NCI-H2081 (cell line): Measurements from ENCODE around the gene ZNF865.
A peak's percentile ranks its signal among the peaks of the same experiment; 100 is the strongest.
"Not testable (repeated sequence)": the region's sequence is repeated elsewhere in the genome, so short reads cannot be mapped to it uniquely, and the experiment has no call there.

Experiments
- DNase-seq, 2 experiments: peaks; one replicate each; lab custom pipeline; 2025; lab: John Stamatoyannopoulos, UW

The ZNF865 gene

DNA sequence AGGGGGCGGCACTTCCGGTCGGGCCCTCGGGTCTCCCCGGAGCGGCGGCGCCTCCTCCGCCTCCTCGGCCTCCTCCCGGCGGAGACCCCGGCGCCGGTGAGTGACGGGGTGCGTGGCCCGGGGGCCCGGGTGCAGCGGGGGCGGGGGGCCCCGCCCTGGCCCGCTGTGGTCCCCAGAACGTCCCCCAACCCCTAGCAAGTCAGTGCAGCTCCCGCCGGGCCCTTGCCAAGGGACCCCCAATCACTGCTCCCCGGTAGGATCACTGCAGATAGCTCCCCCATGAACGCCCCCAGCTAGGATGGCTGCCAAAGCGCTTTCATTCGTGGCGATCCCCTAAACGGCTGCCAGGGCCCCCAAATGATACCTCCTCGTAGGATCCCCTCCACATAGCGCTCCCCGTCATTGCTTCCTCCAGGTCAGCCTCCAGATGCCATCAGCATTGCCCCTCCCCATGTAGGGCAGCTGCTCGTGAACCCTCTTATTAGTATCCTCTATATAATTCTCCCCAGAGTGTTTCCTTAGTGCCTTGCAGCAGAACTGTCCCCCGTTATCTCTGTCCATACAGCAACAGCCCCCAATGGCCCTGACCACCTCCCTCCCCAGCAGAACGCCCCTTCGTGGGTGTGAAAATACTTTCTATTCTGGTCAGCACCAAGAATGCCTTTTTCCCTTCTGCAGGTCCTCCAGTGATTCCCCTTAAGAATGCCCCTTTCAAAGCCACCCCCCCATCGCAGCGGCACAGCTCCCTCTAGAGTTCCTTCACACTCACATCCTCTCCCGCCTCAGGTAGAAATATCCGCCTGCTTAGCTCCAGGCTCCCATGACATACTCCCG, at the start of gene ZNF865:
TSS of gene ZNF865 (plus strand) at position 11 of the 834 bp plus-strand sequence. CDS start 7,972 bp downstream, outside the sequence.
- peak; percentile 76 to 82 for DNase-seq

DNA sequence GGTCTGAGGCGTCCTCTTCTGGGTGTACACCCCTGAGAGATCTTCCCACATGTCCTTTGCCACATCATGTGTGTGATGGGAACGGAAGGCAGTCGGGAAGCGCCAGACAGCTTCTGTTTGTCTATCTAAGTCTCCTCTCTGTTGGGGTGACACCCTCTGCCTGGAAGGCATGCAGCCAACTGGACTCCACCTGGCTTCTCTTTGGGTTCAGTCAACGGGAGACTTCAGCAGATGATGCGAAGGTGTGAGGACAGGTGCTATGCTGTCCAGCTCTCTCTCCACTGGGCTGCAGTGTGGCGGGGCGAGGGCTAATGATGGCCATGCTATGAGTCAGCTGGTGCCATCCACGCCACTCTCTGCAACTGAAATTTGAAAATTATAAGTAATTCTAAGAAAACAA, 45.8 kb upstream of the ZNF865 start:
- no peak for DNase-seq

DNA sequence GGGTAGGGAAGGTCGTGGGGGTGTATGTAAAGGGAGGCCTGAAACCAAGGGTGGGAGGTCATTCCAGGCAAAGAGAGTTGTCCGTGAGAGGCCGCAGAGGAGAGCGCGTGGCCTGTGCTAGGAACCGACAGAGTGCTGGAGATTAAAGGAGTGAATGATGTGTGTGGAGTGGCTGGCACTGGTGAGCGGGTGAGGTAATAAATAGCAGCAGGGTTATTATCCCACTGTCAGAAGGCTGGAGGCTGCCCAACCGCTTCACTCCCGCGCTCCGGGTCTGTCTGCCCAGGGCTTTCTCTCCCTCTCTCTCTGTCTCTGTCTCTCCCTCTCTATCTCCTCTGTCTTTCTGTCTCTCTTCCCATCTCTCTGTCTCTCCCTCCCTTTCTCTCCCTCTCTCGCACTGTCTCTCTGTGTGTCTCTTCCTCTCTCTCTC, 42.2 kb upstream of the ZNF865 start:
- DNase-seq = no peak

DNA sequence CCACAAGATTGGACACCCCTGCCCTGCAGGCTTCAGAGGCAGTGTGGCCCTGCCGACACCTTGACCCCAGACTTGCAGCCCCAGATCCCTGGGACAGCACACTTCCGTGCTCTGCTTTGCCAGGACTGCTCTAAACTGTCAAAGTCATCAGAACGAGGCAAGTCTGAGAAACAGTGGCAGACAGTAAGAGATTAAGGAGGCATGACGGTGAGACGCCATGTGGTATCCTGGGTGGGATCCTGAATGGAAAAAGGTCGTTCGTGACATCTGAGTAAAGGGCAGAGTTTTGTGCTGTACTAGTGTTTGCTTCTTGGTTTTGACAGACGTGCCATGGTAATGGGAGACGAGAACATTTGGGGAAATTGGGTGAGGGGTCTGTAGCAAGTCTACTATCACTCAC, 38.6 kb upstream of the ZNF865 start:
- no peak for DNase-seq

DNA sequence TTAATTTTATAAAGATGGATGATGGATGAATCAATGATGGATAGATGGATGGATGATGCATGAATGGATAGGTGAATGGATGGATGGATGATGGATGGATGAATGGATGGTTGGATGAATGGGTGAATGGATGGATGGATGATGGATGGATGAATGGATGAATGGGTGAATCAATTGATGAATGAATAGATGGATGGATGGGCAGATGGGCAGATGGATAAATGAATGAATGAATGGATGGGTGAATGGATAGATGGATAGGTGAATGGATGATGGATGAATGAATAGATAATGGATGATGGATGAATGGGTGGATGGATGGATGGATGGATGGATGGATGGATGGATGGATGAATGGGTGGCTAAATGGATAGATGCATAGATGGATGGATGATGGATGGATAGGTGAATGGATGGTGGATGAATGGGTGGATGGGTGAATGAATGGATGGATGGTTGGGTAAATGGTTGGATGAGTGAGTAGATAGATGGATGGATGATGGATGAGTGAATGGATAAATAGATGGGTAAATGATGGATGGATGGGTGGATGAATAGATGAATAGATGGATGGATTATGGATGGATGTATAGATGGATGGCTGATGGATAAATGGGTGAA, 37.6 kb upstream of the ZNF865 start:
- DNase-seq = no peak

DNA sequence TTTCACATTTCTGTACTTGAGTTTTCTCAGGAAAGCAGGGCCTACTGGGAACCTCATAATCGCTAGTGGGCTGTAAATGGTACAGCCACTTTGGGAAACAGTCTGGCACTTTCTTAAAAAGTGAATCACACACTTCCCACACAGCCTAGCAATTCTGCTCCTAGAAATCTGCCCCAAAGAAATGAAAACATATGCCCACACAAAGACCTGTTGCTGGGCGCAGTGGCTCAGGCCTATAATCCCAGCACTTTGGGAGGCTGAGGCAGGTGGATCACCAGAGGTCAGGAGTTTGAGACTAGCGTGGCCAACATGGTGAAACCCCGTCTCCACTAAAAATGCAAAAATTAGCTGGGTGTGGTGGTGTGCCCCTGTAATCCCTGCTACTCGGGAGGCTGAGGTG, 36.0 kb upstream of the ZNF865 start:
- DNase-seq = not testable (repeated sequence)

DNA sequence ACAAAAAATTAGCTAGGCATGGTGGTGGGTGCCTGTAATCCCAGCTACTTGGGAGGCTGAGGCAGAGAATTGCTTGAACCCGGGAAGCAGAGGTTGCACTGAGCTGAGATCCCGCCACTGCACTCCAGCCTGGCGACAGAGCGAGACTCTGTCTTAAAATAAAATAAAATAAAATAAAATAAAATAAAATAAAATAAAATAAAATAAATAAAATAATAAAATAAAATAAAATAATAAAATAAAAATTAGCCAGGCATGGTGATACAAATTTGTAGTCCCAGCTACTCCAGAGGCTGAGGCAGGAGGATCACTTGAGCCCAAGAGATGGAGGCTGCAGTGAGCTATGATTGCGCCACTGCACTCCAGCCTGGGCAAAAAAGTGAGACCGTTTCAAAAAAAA, 31.5 kb upstream of the ZNF865 start:
- not testable (repeated sequence) for DNase-seq

DNA sequence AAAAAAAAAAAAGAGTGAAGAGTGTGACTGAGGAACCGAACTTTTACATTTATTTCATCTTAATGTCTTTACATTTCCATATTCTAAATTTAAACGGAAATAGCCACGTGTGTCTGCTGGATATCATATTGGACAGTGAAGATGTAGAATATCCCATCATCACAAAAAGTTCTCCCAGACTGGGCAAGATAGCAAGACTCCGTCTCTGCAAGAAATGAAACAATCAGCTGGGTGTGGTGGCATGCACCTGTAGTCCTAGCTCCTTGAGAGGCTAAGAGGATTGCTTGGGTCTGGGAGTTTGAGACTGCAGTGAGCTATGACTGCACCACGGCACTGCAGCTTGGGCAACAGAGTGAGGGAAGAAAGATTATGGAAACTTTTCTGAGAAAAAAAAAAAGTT, 28.7 kb upstream of the ZNF865 start:
- no peak for DNase-seq

DNA sequence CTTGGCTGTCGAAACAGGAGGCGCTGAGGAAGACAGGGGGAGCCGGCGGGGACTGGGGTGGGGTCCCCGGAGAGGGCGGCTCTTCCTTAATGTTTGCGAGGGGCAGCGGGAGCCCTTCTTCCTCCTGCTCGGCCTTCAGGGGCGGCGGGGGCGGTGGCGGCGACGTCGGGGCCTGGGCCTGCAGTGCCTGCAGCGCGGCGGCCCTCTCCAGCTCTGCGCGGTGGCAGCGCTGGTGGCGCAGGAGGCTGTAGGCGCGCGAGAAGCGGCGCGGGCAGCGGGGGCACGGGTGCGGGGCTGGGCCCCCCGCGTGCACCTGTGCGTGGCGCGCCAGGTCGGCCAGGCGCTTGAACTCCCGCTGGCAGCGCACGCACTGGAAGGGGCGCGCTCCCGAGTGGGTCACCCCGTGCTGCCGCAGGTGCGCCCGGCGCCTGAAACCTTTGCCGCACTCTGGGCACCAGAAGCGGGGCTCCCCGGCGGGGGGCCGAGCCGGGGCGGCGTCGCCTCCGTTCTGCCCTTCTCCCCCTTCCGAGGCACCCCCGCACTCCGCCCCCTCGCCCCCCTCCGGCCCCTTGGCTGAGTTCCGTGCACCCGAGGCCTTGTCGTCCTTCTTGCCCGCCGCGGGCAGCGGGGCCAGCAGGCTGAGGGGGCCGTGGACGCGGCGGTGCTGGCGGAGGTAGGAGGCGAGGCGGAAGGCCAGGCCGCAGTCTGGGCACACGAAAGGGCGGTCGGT, 27.3 kb upstream of the ZNF865 start:
- DNase-seq = no peak

DNA sequence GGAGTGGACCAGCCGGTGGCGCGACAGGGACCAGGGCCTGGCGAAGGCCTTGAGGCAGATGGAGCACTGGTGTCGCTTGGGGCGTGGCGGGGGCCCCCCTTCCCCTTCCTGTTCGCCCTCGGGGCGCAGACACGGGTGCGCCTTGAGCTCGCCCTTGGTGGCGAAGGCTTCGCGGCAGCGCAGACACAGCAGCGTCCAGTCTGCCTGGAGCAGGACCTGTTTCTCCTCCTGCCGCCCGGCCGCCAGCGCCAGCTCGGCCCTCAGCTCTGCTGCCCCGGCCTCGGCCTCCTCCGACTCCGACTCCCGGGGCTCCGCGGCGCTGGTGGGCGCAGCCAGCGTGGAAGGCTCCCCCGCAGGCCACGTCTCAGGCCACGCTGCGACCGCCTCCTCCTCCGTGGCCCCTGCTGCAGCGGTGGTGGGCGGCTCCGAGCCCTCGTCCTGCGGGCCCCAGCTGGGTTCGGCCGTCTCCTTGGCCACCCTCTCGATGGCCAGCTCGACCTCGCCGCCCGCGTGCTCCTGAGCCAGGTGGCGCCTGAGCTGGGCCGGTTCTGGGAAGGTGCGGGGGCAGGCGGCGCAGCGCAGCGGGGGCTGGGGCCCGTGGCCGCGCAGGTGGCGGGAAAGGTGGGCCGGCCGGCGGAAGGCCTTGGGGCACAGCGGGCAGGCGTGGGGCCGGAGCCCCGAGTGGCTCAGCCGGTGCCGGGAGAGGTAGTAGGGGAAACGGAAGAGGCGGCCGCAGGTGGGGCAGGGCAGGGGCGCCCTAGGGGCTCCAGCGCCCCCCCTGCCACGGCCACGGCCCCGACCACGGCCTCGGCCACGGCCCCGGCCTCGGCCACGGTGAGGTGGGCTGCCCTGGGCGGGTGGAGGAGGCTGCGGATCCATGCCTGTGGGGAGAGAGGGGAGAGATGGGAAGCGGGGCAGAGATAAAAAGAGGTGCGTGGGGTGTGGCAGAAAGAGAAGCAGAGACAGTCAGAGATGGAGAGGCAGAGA, 26.4 kb upstream of the ZNF865 start:
- no peak for DNase-seq

DNA sequence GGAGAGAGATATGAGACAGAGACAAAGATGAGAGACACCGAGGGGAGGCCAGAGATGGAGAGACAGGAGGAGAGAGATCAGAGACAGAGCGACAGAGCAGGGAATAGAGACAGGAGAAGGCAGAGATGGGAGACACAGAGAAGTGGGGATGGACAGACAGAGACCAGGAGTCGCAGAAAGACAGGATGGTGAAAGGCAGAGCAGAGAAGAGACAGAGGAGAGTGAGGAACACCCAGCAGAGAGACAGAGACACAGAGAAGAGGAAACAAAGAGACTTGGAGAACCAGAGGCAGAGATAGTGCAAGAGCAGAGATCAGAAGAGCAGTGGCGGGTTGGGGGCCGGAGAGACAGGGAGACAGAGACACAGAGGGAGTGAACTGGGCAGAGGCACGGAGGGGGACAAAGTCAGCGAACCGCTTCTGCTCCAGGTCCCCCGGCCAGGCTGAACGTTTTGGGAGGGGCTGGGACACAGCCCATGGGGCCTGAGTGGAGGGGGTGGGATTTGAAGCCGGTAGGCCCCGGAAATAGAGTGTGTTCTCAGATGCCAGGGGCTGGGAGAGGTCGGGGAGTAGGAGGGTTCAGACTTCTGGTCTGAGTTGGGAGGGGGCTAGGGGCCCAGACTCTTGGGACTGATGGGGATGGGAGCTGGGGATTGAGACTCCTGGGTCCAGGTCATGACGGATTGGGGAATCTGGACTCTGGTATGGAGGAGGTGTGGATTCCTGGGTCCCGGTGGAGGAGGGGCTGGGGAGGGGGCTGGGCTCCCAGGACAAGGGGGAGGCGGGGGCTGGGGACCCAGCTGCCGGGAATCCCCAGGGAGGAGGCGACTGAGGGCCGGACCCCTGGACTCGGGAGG, 25.5 kb upstream of the ZNF865 start:
- peak in 1 of 2 experiments; percentile 36 for DNase-seq

DNA sequence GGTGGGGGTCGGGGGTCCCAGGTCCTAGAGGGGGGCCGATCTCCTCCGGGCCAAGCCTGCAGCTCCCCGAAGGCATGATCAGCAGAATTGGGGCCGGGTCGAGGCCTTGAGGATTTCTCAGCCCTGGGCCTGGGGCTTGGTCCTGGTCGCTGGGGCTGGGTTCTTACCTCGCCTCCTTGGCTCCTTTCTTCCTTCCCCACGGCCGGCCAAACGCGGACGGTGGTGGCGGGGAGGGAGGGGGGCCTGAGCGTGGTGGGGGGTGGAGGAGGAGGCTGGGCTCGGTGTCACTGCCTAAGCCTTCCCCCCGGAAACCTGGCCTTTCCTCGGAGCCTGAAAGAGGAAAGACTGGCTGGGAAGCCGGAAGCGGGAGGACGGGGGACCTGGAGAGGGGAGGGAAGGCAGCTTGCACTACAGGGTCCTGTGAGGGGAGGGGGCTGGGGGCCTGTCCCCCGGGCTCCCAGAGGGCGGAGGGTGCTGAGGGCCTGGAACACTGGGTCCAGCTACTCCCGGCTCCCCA, 24.8 kb upstream of the ZNF865 start, which contains the start of gene ZNF579:
TSS of gene ZNF579 (minus strand) at position 221 of the 517 bp plus-strand sequence. CDS start 1,209 bp downstream, outside the sequence.
- DNase-seq = peak; percentile 89 to 90

DNA sequence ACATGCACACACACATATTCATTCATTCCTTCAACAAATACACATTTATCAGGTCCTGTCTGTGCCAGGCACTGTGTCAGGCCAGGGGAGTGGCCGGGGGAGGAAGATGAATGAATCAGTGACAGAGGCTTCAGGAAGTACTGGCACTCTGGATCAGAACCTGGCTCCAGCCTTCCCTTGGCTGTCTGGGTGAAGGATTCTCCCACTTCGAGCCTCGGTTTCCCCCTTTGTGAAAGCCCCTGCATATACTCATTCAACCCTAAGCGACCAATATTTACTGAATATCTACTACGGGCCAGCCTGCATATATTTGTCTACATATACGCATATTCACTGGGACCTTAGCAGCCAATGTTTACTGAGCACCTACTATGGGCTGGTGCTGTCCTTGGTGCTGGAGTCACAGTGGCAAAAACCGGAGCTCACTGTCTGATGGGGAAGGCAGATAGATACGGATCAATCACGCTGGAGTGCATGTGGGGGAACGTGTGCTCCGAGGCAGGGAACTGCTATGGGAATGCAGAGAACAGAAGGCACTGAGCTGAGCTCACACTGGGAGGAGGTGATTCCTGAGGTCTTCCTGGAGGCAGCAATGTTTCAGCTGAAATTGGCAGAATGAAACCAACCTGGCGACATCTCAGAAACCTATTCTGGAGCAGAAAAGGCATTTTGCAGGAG, 24.2 kb upstream of the ZNF865 start:
- DNase-seq = no peak

DNA sequence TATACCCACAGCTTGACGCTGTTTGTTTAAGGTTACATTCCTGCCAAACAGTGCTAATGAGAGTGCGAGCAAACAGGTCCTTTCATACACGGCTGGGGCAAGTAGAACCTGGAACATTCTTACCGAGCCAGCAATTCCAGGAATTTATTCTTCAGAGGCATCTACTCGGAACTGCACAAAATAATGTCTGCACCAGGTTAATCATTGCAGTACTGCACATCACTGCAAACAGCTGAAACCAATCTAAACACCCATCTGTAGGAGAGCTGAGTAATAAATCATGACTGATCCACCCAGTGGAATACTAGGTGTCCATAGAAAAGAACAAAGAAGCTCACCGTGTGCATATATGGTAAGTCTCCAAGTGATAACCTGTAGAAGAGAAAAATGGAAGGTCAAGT, 23.6 kb upstream of the ZNF865 start:
- DNase-seq = peak in 1 of 2 experiments; percentile 56

DNA sequence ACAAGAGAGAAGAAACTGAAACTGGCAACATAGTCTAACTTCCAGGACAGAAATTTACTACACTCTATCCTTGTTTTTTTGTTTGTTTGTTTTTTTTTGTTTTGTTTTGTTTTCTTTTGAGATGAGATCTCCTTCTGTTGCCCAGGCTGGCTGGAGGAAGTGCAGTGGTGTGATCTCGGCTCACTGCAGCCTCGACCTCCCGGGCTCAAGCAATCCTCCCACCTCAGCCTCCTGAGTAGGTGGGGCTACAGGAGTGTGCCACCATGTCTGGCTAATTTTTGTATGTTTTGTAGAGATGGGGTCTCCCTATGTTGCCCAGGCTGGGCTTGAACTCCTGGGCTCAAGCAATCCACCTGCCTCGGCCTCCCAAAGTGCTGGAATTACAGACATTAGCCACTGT, 23.2 kb upstream of the ZNF865 start:
- not testable (repeated sequence) for DNase-seq

DNA sequence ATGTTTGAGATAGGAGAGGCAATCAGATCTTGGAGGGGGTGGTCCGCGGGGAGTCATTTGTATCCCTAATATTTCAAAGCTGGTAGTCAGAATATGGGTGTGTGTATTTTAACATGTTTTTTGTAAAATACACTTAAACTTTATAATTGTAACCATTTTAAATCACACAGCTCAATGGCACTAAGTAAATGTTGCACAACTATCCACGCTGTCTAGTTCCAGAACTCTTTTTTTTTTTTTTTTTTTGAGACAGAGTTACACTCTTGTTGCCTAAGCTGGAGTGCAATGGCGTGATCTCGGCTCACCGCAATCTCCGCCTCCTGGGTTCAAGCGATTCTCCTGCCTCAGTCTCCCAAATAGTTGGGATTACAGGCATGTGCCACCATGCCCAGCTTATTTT, 21.6 kb upstream of the ZNF865 start:
- DNase-seq = not testable (repeated sequence)

DNA sequence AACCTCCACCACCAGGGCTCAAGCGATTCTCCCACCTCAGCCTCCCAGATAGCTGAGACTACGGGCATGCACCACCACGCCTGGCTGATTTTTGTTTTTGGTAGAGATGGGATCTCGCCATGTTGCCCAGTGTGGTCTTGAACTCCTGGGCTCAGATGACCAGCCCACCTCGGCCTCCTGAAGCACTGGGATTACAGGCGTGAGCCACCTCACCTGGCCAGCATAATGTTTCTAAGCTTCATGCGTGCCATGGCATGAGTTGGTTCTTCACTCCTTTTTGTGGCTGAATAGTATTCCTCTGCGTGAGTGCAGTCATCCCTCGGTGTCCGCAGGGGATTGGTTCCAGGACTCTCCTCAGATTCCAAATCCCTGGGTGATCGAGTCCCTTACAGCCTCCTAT, 20.6 kb upstream of the ZNF865 start:
- no peak for DNase-seq

DNA sequence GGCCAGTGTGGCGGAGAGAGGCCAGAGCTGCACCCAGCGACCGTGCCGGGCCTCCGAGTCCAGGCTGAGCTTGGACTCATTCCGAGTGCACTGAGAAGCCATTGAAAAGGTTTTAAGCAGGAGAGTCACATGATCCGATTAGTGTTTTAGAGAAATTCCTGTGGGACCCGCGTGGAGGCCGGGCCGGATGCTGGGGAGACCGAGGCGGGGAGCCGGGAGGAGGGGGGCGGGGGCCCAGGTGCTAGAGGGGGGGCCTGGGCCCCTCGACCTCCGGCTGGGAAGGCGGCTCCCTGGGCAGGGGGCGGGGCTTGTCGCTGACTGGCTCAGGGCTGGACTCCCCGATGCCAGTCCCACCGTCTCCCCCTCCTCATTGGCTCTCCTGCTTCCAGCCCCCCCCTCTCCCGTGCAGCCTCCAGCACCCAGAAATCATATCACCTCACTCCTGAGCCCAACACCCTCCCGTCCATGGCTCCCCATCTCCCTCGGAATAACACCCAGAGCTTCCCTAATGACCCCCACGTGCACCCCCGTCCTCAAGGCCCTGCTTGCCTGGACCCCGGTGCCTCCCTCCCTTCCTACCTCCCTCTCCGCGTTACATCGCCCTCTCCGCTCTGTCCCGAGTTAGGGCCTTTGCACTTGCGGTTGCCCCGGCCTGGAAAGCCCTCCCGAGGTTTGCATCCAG, 19.6 kb upstream of the ZNF865 start:
- DNase-seq = peak; percentile 75 to 77
